ENCODE measurements around the gene RNF144A.
"Not testable (repeated sequence)": the region's sequence is repeated elsewhere in the genome, so short reads cannot be mapped to it uniquely, and the experiment has no call there.

The RNF144A gene

DNA sequence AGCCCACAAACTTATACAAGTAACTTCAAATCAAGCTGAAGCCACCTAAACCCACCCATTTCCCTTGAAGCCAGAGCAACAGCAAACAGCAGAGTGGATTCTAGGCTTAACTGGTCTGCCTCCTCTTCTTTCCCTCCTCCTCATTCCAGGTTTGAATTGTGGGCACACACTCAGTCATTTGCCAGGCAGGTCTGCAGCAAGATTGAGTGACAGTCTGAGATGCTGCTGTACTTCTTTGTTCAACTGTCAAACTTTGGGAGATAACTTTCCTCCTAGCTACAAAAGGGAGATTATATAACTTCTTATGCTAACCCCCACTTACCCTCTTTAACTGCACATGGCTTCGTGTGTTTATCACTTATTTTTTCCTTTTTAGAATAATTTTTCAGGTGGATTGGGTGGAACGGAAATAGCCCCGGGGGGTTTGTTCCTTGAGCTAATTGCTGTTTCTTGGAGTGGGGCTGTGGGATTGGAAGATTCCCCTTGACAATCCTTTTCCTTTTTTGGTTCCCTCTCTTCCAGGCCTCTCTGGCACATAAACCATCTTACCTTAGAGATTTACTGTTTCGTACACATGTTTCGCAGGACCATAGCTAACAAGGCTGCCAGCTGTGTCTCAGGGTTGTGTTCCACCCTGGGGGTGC, 55.0 kb downstream of the RNF144A start:
- no peak for DNase-seq (ENCODE audit: low read depth)

DNA sequence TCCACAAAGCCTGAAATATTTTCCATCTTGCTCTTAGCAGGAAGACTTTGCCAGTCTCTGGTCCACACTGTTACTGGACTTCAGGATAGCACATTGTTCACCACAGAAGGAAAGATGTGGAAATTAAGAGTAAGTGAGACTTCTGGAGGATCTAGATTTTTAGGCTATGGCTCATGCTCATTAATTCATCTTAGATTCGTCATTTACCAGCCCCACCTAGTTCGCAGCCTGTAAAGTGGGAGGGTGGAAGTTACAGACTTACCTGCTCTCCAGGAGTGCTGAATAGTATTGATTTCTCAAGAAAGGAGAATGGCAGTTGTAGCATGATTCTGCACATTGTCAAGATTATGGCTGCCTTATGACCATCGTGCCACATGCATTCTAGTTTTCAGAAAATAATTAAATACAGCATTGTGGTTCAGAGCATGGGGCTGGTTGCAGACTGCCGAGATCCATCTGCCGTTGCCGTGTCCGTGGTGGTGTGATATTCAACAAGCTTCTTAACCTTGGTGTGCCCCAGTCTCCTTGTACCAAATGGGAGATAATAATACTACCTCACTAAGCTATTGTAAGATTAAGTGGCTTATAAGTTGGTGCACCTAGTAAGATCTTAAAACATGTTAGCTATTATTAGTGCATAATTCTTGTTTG, 56.8 kb downstream of the RNF144A start:
- DNase-seq (ENCODE audit: low read depth): no peak

DNA sequence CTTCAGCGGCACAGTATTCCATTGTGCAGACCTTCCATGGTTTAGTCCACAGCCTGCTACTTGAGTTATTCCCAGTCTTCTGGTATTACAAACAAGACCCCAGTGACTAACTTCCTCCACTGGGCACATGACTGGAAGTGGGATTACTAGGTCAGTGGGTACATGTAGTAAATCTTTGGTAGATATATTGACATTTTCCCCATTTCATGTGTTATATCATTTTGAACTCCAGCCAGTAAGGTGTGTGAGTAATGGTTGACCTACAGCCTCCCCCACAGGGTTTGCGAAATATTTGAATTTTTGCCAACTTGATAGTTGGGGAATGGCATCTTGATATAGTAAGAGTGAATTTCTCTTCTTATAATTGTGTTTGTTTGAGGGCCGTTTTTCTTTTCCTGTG, 58.8 kb downstream of the RNF144A start:
- no peak for DNase-seq (ENCODE audit: low read depth)

DNA sequence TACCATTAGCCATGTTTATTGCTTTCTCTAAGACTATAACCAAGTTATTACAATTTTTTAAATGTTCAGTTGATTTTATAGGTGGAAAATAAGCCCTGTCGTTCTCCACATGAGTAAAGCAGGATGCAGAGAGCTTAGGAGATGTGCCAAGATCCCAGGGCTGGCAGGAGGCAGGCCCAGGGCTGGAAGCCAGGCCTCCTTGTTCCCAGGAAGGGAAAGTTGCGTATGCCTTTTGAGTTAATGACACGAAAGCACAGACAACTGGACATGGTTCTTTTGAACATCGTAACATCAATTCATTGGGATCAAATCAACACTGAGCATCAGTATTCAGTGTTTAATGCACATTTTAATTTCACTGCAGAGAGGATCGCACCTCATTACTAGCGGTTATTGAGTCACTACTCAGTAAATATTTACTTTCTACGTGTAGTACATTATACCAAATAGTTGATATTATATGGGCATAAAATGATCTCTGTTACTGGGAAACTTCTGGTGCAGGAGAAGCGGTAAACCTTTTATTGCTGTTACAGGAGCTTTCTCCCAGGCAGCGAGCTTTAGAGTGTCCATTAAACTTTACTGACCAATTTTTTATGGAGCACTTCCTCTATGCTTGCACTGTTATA, 60.0 kb downstream of the RNF144A start:
- DNase-seq (ENCODE audit: low read depth): no peak

DNA sequence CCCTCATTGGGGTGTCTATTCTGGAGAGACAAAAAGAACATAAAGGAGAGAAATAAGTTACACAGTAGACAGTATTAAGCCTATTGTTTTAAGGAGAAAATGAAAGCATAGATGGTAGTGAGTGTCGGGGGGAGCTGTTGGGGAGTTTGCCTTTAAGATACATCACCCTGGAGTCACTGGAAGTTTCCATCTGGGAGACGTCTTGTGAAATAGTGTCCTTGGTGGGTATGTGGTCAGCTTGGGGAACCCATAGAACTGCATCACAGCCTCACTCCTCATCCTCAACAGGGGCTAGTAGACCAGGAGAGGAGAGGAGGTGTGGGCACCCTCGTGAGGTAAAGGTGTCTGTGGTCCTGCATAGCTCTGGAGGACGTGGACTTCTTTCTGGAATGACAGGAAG, 60.6 kb downstream of the RNF144A start:
- no peak for DNase-seq (ENCODE audit: low read depth)

DNA sequence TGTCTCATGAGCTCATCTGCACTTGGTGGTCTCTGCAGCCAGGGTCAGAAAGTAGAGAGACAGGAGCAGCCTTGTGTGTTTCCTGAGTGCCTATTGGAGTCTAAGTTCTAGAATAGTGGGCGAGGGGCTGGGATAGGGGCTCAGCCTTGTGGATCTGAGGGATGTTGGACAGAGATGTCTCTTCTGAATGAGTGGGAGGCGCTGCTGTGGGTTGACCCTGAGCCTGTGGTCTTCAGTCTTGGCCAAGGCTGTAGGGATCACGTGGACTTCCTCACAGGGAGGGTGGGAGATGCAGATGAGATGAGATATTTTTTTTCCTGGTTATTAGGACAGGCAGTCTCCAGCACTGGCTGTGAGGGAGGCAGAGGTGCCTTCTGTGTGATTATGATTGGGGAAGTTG, 61.8 kb downstream of the RNF144A start:
- DNase-seq (ENCODE audit: low read depth): no peak

DNA sequence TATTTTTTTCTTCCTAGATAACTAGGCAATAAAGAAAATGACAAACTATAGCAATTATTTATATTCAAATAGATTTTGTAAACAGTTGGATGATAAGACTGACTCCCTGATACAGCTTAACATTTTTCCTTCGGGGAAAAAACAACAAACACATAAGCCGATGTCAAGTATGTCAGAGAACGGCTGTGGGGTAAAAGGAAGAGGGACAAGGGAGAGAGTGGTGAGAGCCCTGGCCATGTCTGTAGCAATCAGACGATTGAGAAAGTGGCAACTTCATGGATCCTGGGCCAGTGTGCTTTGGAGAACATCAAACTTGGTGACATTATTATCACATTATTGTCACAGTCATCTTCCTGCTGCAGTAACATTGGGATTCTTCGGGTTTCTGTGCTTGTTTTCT, 65.2 kb downstream of the RNF144A start:
- DNase-seq (ENCODE audit: low read depth): no peak

DNA sequence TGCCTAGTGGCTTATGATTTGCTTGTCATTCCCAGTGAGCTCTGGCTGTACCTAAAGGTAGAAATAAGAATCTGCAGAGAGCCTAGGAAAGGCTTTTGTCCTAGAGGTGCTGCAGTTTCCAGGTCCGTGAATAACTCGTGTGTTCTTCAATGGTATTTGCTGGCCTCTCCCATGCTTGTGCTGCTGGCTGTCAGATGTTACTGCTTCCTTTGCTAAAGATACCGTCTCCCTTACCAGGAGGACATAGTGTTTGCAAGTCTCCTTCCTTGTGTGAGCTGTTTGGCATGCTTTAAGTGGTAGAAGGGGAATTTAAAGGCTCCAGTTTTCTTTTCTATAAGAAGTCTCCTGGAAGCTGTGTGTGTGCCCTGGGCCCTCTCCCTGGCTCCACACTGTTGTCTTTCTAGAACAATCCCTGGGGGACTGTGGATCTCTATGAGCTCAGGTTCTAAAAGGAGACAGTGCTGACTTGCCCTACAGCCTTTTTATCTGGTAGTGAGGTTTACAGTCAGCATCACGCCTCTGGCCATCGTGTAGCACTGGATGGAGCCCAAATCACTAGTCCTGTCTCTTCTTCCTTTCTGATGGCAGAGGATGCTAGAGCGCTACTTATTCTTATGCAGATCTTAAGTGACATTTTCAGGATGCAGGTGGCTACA, 65.8 kb downstream of the RNF144A start:
- no peak for DNase-seq (ENCODE audit: low read depth)

DNA sequence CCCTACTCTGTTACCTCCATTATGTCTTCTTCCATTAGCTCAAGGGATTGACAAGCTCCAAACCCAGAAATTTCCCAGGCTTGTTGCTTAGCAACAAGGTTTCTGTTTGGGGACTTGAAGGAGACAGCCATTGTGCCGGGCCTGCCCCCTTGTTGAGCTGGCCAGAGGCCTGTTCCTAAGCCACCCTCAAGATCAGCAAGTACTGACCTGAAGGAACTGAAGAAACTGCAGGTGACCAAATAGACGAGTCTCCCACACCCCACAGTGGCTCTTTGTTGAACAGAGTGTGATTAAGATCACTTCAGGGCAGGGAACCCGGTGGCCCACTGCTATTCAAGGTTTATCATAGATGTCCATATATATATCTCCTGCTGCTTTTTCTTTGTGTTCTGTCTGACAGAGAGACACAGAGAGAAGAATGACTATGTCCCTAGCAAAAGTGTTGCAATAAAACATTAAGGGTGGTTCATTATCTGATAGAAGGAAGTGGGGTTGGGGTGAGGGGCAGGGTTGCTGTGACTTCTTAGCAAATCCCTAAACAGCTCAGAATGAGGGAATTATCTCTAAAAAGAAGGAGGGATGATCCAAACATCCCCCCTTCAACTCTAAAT, 69.2 kb downstream of the RNF144A start:
- DNase-seq (ENCODE audit: low read depth): no peak

DNA sequence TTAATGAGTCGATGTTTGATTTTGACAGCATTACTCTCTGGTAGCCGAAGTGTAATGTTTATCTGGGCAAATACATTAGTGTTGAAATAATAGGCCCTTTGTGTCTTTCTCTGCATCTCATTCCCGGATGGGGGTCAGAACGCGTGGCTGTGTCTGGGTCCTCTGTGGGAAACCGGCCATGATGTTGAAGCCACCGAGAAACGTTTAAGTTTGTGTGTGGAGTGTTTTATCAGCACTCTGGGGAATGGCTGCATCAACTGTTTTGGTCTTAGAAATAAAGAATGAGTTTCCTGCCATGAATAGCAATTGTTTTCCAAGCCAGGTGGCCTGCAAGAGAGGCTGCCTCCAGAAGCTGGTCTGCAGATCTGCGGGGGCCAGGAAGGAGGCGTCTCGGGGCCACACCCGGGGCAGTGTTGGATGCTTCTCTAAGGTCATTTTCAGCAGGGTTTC, 69.7 kb downstream of the RNF144A start:
- no peak for DNase-seq (ENCODE audit: low read depth)

DNA sequence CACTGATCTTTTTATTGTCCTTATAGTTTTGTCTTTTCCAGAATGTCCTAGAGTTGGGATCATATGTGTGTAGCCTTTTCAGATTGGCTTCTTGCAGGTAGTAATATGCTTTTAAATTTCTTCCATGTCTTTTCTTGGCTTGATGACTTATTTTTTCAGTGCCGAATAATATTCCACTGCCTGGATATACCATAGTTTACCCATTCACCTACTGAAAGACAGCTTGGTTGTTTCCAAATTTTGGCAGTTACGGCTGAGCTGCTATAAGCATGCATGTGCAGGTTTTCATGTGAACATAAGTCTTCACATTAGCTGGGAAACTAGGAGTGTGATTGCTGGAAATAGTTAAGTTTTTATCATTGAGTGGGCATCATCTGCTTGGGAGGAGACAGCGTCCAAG, 73.7 kb downstream of the RNF144A start:
- no peak for DNase-seq (ENCODE audit: low read depth)

DNA sequence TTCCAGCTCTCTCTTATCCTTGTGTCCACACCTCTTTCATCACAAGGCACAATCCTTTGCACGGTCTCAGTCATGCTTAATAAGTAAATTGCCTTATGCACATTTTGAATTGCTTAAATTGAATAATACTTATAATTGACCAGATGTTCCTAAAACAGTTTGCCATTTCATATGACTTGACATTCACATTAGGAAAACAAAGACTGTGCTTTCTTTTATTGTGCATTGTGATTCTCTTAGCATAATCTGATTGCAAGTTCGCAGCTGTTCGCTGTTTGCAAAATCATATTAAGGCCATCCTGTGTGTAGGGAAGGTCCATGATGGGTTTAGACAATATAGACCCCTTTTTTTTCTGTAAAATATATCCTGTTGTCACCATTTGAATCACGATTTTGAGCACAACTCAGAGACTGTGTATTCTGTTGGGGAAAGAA, 75.6 kb downstream of the RNF144A start:
- no peak for DNase-seq (ENCODE audit: low read depth)

DNA sequence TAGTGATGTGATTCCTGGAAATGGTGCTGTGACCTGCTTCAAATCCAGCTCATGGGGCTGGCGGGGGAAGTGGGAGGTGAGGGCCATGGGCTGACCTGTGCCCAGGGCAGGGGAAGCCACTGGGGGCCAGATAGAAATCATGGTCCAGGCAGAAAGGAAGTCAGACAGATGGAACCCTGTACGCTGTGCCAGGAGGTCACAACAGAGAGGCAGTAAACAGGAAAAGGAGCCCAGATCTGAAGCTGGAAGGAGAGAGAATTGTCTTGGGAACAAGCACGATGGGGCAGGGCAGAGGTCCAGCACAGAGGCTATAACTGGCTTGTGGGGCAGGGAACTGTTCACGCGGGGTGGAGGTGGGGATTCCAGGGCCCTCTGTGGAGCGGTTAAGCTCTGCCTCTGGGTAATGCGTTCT, 76.0 kb downstream of the RNF144A start:
- DNase-seq (ENCODE audit: low read depth): no peak

DNA sequence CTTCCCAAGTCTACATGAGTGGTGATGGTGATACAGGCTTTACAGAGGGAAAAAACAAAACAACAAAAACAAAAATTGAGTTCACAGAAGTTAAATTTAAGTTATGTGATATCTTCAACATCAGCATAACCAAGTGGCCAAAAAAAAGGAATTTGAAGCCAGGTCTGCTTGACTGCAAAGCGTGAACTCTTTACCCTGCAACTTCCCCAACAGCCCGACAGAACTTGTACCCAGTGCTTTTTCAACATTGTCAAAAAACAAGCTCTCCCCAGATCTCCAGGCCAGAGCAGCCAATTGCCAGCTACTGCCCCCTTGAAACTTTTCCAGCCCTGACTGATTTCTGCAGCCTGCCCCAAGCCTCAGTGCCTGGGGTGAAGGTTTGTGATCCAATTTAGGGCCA, 76.7 kb downstream of the RNF144A start:
- no peak for DNase-seq (ENCODE audit: low read depth)

DNA sequence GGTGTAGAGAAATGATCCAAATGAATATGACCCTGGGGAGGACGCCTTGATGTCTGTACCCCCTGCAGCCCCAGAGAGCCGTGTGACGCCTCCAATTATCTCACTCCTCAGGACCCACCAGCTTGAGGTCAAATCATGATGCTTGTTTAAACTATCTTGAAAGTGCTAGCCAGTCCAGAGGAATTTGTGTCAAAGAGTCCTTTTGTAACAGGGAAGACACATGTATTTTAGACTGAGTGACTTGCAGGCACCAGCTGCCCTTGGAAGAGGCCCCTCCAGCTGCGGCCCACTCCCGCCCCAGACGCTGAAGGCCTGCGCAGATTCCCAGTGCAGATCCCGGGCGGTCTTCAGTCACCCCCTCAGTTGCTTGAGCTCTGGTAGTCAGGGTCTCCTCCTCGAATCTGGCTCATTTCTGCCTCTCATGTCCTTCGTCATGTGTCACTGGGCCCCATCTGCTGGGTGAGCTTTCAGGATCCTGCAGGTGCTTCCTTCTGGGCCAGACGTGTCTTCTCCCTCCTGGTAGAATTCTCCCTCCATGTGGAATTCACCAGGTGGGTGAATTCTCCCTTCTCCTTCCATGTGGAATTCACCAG, 77.4 kb downstream of the RNF144A start:
- DNase-seq (ENCODE audit: low read depth): no peak

DNA sequence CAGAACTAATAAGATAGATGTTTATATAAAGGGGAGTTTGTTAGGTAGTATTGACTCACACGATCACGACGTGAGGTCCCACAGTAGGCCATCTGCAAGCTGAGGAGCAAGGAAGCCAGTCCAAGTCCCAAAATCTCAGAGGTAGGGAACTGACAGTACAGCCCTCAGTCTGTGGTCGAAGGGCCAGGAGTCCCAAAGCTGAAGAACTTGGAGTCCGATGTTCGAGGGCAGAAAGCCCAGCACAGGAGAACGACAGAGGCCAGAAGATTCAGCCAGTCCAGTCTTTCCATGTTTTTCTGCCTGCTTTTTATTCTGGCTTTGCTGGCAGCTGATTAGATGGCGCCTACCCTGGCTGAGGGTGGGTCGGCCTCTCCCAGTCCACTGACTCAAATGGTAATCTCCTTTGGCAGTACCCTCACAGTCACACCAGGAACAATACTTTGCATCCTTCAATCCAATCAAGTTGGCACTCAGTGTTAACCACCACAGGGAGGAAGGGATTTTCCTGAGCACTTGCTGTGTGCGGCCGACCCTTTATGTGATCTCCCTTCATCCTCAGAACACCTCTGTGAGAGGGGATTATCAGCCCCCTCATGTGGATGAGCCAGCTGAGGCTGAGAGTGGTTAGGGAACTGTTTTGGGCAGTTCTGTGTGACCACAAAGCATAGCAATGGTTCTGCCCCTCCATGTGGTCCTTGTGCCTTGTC, 78.3 kb downstream of the RNF144A start:
- DNase-seq (ENCODE audit: low read depth): no peak

DNA sequence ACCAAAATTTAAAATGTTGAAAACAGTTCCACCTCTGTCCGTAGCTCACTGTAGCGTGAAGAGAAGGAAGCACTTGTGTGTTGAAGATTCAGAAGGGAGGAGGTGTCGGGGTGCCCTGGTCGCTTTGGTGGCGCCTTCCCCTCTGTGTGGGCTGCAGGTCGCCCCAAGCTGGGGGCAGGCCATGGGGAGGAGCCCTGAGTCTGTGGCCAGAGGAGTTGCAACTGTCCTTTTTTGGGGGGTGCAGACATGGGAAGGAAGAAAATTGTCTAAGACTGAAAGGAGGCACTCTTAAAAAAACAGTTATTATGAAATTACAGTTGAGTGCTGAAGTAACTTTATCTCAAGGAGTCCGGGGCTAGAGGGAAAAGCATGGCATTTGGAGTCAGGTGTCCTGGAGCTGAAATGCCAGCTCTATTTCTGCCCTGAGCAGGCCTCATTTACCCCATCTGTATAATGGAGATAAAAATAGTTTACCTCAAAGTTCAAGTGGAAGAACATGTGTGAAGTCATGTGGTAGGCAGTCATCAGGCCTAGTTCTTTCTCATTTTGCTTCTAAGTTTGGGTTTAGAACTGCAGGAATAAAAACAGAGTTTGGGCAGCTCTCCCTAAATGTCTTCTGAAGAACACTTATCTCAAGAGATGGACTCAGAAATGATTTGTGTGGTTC, 82.1 kb downstream of the RNF144A start:
- DNase-seq (ENCODE audit: low read depth): no peak

DNA sequence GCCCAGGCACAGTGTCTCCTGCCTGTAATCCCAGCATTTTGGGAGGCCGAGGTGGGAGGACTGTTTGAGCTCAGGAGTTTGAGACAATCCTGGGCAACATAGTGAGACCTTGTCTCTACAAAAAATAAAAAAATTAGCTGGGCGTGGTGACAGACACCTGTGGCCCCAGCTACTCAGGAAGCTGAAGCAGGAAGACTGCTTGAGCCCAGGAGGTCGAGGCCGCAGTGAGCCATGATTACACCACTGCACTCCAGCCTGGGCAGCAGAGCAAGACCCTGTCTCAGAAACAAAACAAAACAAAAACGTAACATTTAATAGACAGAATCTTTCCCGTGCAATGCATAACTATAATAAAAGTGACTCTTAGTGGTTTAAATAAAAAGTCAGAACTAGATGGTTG, 84.2 kb downstream of the RNF144A start:
- not testable (repeated sequence) for DNase-seq (ENCODE audit: low read depth)

DNA sequence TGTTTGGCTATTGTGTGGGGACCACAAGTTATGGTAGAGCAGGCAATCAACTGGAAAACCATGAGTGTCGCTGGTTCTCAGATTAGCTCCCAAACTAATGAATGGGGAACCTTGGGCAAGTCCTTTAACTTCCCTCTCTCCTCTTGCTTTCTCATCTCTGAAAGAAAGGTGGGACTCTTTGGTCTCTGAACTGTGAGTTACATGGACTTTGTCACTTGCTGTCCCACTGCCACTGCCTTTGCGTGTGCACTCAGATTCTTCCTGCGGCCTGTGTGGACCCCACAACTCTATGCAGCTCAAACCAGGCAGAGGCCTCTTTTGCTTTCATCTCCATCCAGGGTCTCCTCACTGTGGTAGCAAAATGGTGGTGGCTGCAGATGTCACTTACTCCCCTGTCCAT, 86.7 kb downstream of the RNF144A start:
- DNase-seq (ENCODE audit: low read depth): no peak

DNA sequence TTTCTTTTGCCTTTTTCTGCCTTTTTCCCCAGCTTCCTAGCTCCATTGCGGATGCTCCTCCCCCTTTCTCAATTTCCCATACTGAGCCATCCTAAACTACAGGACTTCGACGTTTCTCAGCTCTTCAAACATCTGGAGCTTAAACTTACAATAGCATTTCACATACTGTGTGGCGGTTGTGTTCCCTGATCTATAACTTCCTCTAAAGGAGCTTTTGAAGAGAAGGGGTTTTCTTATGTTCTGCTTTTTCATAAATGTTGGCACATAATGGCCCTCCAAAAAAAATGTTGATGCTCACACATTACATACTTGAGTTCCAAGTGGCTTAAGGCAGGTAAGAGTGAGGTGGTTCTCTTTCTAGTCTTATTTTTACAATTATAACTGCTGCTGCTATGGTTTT, 87.4 kb downstream of the RNF144A start:
- no peak for DNase-seq (ENCODE audit: low read depth)

DNA sequence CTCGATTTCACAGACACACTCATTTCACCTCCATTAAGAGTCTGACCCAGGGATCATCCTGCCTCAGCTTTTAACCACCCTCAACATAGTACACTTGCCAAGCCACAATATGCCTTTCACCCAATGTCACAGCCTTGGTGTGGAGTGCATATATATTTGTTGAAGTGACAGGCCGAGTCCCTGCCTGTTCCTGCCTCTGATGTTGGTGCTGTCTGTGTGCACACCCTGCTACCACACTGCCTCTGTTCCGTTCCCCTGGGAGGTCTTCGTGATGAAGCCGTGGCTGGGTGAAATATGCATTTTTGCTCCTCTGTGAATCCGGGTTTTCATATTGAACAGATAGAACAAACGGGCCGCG, 90.3 kb downstream of the RNF144A start:
- DNase-seq (ENCODE audit: low read depth): no peak
